AG04449 (cell line): ENCODE data around the gene AHNAK.

Experiments
- CTCF ChIA-PET: fragments of 350-600 bp; formaldehyde crosslinking; extraction: SDS; loops from one replicate; lab custom pipeline; 2021; ENCODE audit warnings: antibody characterized with exemption; lab: Yijun Ruan, JAX
- POLR2A ChIA-PET: fragments of 400-600, 350-600 bp; formaldehyde crosslinking; extraction: SDS; loops from one replicate; lab custom pipeline; 2020; ENCODE audit warnings: antibody characterized with exemption, inconsistent platforms; lab: Yijun Ruan, JAX
- DNase-seq: peaks from one replicate; pipeline ENCODE4 v3.0.0-alpha.2; 2010; ENCODE audit warnings: low read depth, low spot score
- H3K4me3 ChIP-seq: 2 replicates; pipeline ENCODE4 v1.5.1; 2011; ENCODE audit warnings: low read depth, mild to moderate bottlenecking, control low read depth, low read length
- CTCF ChIP-seq: IDR thresholded peaks from one replicate; pipeline ENCODE4 v1.5.1; 2011; ENCODE audit warnings: mild to moderate bottlenecking, moderate library complexity, low read length, control low read depth, inconsistent platforms; ENCODE audit not compliant: insufficient read depth; ENCODE audit errors: missing control alignments

The AHNAK gene

DNA sequence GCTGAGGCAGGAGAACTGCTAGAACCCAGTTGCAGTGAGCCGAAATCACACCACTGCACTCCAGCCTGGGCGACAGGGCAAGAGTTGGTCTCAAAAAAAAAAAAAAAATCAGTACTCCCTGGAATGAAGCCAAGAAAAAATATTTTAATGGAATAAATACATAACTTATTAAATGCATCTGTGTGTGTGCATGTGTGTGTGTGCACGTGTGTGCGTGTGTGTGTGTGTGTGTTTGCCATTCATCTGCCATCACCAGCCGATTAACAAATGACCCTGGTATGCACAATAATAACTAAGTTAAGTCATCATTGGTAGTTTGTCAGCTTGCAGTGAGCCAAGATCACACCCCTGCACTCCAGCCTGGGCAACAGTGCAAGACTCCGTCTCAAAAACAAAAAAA, 162.8 kb downstream of the AHNAK start:
- ChIA-PET POLR2A (no interaction called here), CTCF (interaction anchor here (1.0 to 4.3 kb wide), 5 partner anchors 11 to 587 kb away, joined by 3 to 25 read pairs (median 3); no protein-coding TSS in a partner anchor)
- TF ChIP-seq CTCF, result no peak
- no peak overlapping the region for H3K4me3 ChIP-seq
- DNase-seq, result no peak
